CD4-positive, alpha-beta T cell (primary cell): ENCODE measurements around the gene FYN. TPM values are rescaled to one million over a fixed set of nuclear protein-coding genes. Genes with fewer than 3 reads are reported as not detected.

Experiments
- ATAC-seq: fragments of 200-7000 bp; cut with Tn5 transposase; one replicate; pipeline ENCODE4 v1.10.0; 2022; ENCODE audit warnings: mild to moderate bottlenecking; ENCODE audit not compliant: poor library complexity
- CTCF ChIA-PET: fragments of 350-600 bp; sonication (Branson Sonifier 250); formaldehyde crosslinking; loops from one replicate; lab custom pipeline; 2021; ENCODE audit warnings: antibody characterized with exemption, inconsistent platforms; lab: Charles Lee
- POLR2A ChIA-PET: fragments of 350-600 bp; sonication (Branson Sonifier 250); formaldehyde crosslinking; loops from one replicate; lab custom pipeline; 2021; ENCODE audit warnings: antibody characterized with exemption, inconsistent platforms; lab: Charles Lee
- DNase-seq, 14 experiments: peaks; one replicate each; pipeline ENCODE4 v3.0.0-alpha.2; 2013 to 2020; ENCODE audit warnings: mixed read lengths in 2 of 14
- H3K27ac ChIP-seq, 2 donors: one replicate each; pipeline versions ENCODE4 v1.5.1 to v1.7.0; 2013; ENCODE audit warnings: low read length in 2 of 2, low read depth in 1 of 2, mild to moderate bottlenecking in 1 of 2
- H3K27me3 ChIP-seq, 2 experiments: 1 replicate in 1 of 2; 2 replicates in 1 of 2; pipeline versions ENCODE4 v1.6.1 to v1.7.0; 2013; ENCODE audit warnings: low read length in 2 of 2, control low read depth in 1 of 2, mild to moderate bottlenecking in 1 of 2, moderate library complexity in 1 of 2; ENCODE audit not compliant: insufficient read depth in 2 of 2, control insufficient read depth in 1 of 2
- H3K36me3 ChIP-seq: one replicate; pipeline ENCODE4 v1.6.1; 2013; ENCODE audit warnings: low read length, control low read depth; ENCODE audit not compliant: insufficient read depth
- H3K4me1 ChIP-seq: one replicate; pipeline ENCODE4 v1.6.1; 2013; ENCODE audit warnings: low read length, control low read depth; ENCODE audit not compliant: insufficient read depth
- H3K4me3 ChIP-seq: one replicate; pipeline ENCODE4 v1.5.1; 2013; ENCODE audit warnings: mild to moderate bottlenecking, low read length, moderate library complexity
- H3K9me3 ChIP-seq, 2 experiments: 1 replicate in 1 of 2; 2 replicates in 1 of 2; pipeline versions ENCODE4 v1.6.1 to v1.7.0; 2013; ENCODE audit warnings: low read length in 2 of 2, mild to moderate bottlenecking in 2 of 2, control low read depth in 1 of 2, moderate library complexity in 1 of 2; ENCODE audit not compliant: control insufficient read depth in 1 of 2, insufficient read depth in 1 of 2
- H3K27ac Mint-ChIP-seq: one replicate; pipeline ENCODE4 v1.8.0; 2020; ENCODE audit warnings: mixed read lengths
- H3K27me3 Mint-ChIP-seq: one replicate; pipeline ENCODE4 v1.8.0; 2021; ENCODE audit warnings: mixed read lengths
- H3K36me3 Mint-ChIP-seq: one replicate; pipeline ENCODE4 v1.8.0; 2021; ENCODE audit warnings: low read depth, mixed read lengths
- H3K4me1 Mint-ChIP-seq: one replicate; pipeline ENCODE4 v1.8.0; 2021; ENCODE audit warnings: low read depth, mixed read lengths
- H3K4me3 Mint-ChIP-seq: one replicate; pipeline ENCODE4 v1.8.0; 2020; ENCODE audit warnings: mild to moderate bottlenecking, mixed read lengths
- H3K9me3 Mint-ChIP-seq: one replicate; pipeline ENCODE4 v1.8.0; 2020; ENCODE audit warnings: mixed read lengths
- intact Hi-C, 2 experiments: fragments of 100-400 bp; cut with DNase I in 1 of 2; cut with micrococcal nuclease in 1 of 2; formaldehyde crosslinking; loops; one replicate each; pipeline versions ENCODE4 v1.15.1 to v1.9.0; 2023 to 2025; cut with DNase I, micrococcal nuclease
- total RNA-seq, 174 experiments: library from RNA in 2 of 174; stranded (reverse) in 2 of 174; gene quantifications; one replicate each; pipeline ENCODE4 v1.2.3 and lab custom pipeline; 2021 to 2026
- TF ChIP-seq, protein P1 (sequence below): fragments of 200-600 bp; IDR thresholded peaks from one replicate; pipeline ENCODE4 v1.8.0; 2022; ENCODE audit warnings: antibody characterized with exemption, mild to moderate bottlenecking

The FYN gene
- total RNA-seq, 2 experiments from 2014 or later, result 419 TPM

DNA sequence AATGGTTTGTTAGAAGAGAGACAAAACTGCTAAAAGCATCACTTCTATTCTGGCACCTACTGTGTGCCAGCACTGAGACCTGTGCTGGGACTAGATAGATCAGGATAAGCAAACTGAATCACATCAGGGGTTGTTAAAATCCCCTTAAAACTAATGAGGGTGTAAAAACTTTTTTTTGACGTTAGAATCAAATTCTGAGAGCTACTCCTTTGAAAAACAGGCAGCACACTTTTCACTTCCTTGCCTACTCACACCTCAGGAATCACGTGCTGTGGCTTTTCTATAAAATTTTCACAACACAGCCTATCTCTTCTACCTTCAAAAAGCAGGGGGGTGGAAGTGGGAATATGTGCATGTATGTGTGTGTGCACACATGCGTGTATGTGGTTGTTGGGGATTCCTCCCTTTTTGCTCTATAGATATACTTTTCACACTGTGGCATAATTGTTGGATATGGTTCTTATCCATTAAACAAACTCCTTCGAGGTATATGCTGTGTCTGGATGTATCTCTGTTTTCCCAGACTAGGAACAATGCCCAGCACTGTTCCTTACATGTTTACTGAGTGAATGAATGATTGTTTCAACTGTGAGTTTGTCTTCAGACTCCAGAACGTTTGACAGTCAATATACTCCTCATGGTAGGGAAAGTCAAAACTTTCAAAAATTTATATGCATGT, 105.4 kb downstream of the FYN start:
- TF ChIP-seq, protein P1, sequence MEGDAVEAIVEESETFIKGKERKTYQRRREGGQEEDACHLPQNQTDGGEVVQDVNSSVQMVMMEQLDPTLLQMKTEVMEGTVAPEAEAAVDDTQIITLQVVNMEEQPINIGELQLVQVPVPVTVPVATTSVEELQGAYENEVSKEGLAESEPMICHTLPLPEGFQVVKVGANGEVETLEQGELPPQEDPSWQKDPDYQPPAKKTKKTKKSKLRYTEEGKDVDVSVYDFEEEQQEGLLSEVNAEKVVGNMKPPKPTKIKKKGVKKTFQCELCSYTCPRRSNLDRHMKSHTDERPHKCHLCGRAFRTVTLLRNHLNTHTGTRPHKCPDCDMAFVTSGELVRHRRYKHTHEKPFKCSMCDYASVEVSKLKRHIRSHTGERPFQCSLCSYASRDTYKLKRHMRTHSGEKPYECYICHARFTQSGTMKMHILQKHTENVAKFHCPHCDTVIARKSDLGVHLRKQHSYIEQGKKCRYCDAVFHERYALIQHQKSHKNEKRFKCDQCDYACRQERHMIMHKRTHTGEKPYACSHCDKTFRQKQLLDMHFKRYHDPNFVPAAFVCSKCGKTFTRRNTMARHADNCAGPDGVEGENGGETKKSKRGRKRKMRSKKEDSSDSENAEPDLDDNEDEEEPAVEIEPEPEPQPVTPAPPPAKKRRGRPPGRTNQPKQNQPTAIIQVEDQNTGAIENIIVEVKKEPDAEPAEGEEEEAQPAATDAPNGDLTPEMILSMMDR, result no peak
- Mint-ChIP-seq H3K4me1 (peaks cover 97% of the 10 kb centered on the region), H3K9me3 (no peaks in the 10 kb centered on the region), H3K4me3 (peak overlapping the region; percentile 71), H3K27me3 (no peaks in the 10 kb centered on the region), H3K27ac (peak overlapping the region; percentile 99), H3K36me3 (peaks cover 64% of the 10 kb centered on the region)
- Histone ChIP-seq H3K4me3 (no peak overlapping the region), H3K4me1 (peaks cover 80% of the 10 kb centered on the region), H3K9me3 (peaks cover 0 to 5% of the 10 kb centered on the region in 2 experiments), H3K27ac (peak overlapping the region; percentile 49 to 71), H3K36me3 (peaks cover 20% of the 10 kb centered on the region), H3K27me3 (no peaks in the 10 kb centered on the region)
- CTCF ChIA-PET, result interaction anchor here (1.1 kb wide), 1 partner anchor 46 kb away, joined by 3 read pairs; no protein-coding TSS in a partner anchor
- POLR2A ChIA-PET, result interaction anchor here (1.0 to 2.3 kb wide), 14 partner anchors 9 to 225 kb away, joined by 3 to 13 read pairs (median 4); no protein-coding TSS in a partner anchor
- ATAC-seq (peak; percentile 61), DNase-seq (peak in 5 of 14 experiments; percentile 39 to 87 (median 74))
- intact Hi-C loops, result loop anchor here in 1 of 2 experiments (2.0 kb wide), 1 partner anchor 25 kb away; no protein-coding TSS in a partner anchor

DNA sequence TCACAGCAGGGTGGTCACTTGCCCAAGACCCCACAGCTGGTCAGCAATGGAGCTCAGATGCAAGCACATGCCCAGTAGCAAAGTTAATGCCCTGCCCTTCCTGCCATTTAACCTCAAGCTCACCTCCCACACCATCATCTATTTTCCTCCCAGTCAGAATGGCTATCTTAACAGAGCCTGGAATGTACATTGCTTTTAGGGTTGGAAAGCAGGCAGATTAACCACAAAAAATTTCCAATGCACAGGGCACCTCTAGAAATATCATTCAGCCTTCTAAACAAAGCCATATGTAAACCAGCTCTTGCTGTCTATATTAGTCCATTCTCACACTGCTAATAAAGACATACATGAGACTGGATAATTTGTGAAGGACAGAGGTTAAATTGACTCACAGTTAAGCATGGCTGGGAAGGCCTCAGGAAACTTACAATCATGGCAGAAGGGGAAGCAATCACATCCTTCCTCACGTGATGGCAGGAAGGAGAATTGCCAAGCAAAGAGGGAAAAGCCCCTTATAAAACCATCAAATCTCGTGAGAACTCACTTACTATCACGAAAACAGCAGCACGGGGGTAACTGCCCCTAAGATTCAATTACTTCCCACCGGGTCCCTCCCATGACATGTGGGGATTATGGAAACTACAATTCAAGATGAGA, 106.9 kb downstream of the FYN start:
- no peak for DNase-seq
- Histone ChIP-seq H3K27ac (peak overlapping the region; percentile 48 to 71), H3K9me3 (peaks cover 0 to 5% of the 10 kb centered on the region in 2 experiments), H3K4me1 (peaks cover 89% of the 10 kb centered on the region), H3K4me3 (no peak overlapping the region), H3K36me3 (peaks cover 9% of the 10 kb centered on the region), H3K27me3 (no peaks in the 10 kb centered on the region)
- Mint-ChIP-seq H3K36me3 (peaks cover 51% of the 10 kb centered on the region), H3K9me3 (no peaks in the 10 kb centered on the region), H3K27me3 (no peaks in the 10 kb centered on the region), H3K4me3 (peak overlapping the region; percentile 69), H3K27ac (peak overlapping the region; percentile 99), H3K4me1 (peaks cover 100% of the 10 kb centered on the region)
- CTCF ChIA-PET, result no interaction called here
- TF ChIP-seq, protein P1, result no peak
- POLR2A ChIA-PET, result interaction anchor here (1.2 to 2.3 kb wide), 5 partner anchors 13 to 54 kb away, joined by 3 to 13 read pairs (median 4); no protein-coding TSS in a partner anchor
- ATAC-seq, result no peak
- intact Hi-C loops, result loop anchor here in 1 of 2 experiments (2.0 kb wide), 1 partner anchor 26 kb away; no protein-coding TSS in a partner anchor

DNA sequence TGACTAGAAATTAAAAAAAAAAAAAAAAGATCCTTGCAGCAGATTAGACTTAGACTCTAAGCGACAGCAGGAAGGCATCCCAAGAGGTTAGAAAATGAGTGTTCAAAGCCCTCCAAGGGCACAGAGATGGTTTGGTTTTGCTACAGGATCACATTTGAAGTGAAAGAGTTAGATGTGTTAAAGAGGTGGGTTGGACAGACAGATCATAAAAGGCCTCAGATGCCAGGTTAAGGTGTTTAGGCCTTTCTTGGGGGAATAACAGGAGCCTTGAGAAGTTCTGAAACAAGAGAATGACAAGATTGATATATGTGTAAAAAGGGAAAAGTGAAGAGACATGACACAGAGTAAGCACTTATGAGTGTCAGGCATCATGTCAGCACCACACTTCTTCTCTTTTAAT, 107.5 kb downstream of the FYN start:
- CTCF ChIA-PET, result no interaction called here
- Histone ChIP-seq H3K4me1 (peaks cover 91% of the 10 kb centered on the region), H3K27ac (peak overlapping the region; percentile 48 to 71), H3K36me3 (peaks cover 6% of the 10 kb centered on the region), H3K27me3 (no peaks in the 10 kb centered on the region), H3K4me3 (no peak overlapping the region), H3K9me3 (peaks cover 0 to 4% of the 10 kb centered on the region in 2 experiments)
- intact Hi-C loops, result loop anchor here in 1 of 2 experiments (2.0 kb wide), 2 partner anchors 17 to 27 kb away; no protein-coding TSS in a partner anchor
- Mint-ChIP-seq H3K27me3 (no peaks in the 10 kb centered on the region), H3K4me1 (peaks cover 100% of the 10 kb centered on the region), H3K4me3 (peak overlapping the region; percentile 69), H3K36me3 (peaks cover 47% of the 10 kb centered on the region), H3K9me3 (no peaks in the 10 kb centered on the region), H3K27ac (peak overlapping the region; percentile 99)
- POLR2A ChIA-PET, result interaction anchor here (1.2 to 1.4 kb wide), 2 partner anchors 18 to 45 kb away, joined by 3 to 4 read pairs; no protein-coding TSS in a partner anchor
- TF ChIP-seq, protein P1, result no peak
- DNase-seq, result no peak
- ATAC-seq, result no peak
